HEK293 (cell line): Measurements from ENCODE around the gene KCTD10.

Source experiments
- CTCF ChIA-PET: fragments of 350-600 bp; formaldehyde crosslinking; extraction: SDS; loops from one replicate; lab custom pipeline; 2021; ENCODE audit warnings: antibody characterized with exemption; lab: Yijun Ruan, JAX
- POLR2A ChIA-PET: fragments of 300-600 bp; formaldehyde crosslinking; extraction: SDS; loops from one replicate; lab custom pipeline; 2020; ENCODE audit warnings: antibody characterized with exemption, inconsistent platforms; lab: Yijun Ruan, JAX
- H3K27ac ChIP-seq: fragments of 200-500 bp; sonication (Bioruptor generic); 2 replicates; pipeline ENCODE4 v1.5.1; 2014; ENCODE audit warnings: low read depth, low read length, control low read depth, inconsistent platforms; ENCODE audit errors: extremely low read depth
- H3K36me3 ChIP-seq, 2 experiments: fragments of 200-500 bp in 1 of 2; sonication (Bioruptor generic) in 1 of 2; 1 replicate in 1 of 2; 2 replicates in 1 of 2; pipeline ENCODE4 v1.5.1; 2014 to 2017; ENCODE audit warnings: inconsistent platforms in 2 of 2, low read length in 2 of 2; ENCODE audit not compliant: control insufficient read depth in 2 of 2, insufficient read depth in 1 of 2
- H3K4me1 ChIP-seq: fragments of 200-500 bp; sonication (Bioruptor generic); 2 replicates; pipeline ENCODE4 v1.5.1; 2014; ENCODE audit warnings: mild to moderate bottlenecking, low read length, inconsistent platforms; ENCODE audit not compliant: control insufficient read depth, insufficient read depth
- H3K4me3 ChIP-seq: 2 replicates; pipeline ENCODE4 v1.5.1; 2011; ENCODE audit warnings: low read depth, mild to moderate bottlenecking, control low read depth, low read length, moderate library complexity
- H3K9me3 ChIP-seq: fragments of 200-500 bp; sonication (Bioruptor generic); 2 replicates; pipeline ENCODE4 v1.5.1; 2014; ENCODE audit warnings: low read depth, low read length, inconsistent platforms; ENCODE audit not compliant: control insufficient read depth, insufficient read depth
- MEIS1 ChIP-seq: sonication (generic); formaldehyde crosslinking; IDR thresholded peaks from 2 replicates; pipeline ENCODE4 v1.8.1; 2022; ENCODE audit warnings: missing genetic modification reagents, mild to moderate bottlenecking, borderline replicate concordance
- REPIN1 ChIP-seq: fragments of 450-650 bp; formaldehyde crosslinking; IDR thresholded peaks from 2 replicates; pipeline ENCODE4 v1.5.1; 2017; ENCODE audit warnings: missing biosample characterization, missing genetic modification characterization, low read depth
- SP7 ChIP-seq: fragments of 450-650 bp; formaldehyde crosslinking; IDR thresholded peaks from 2 replicates; pipeline ENCODE4 v1.5.1; 2016; ENCODE audit warnings: missing biosample characterization, missing genetic modification characterization
- ZFP3 ChIP-seq: fragments of 450-650 bp; formaldehyde crosslinking; IDR thresholded peaks from 2 replicates; pipeline ENCODE4 v1.5.1; 2016; ENCODE audit warnings: low read depth, missing biosample characterization, missing genetic modification characterization
- ZNF132 ChIP-seq: fragments of 450-650 bp; formaldehyde crosslinking; IDR thresholded peaks from 2 replicates; pipeline ENCODE4 v1.5.1; 2017; ENCODE audit warnings: missing biosample characterization, missing genetic modification characterization, borderline replicate concordance
- ZNF221 ChIP-seq: fragments of 450-650 bp; formaldehyde crosslinking; IDR thresholded peaks from 2 replicates; pipeline ENCODE4 v1.5.1; 2017; ENCODE audit warnings: missing biosample characterization, missing genetic modification characterization, borderline replicate concordance
- ZNF292 ChIP-seq: fragments of 450-650 bp; formaldehyde crosslinking; IDR thresholded peaks from 2 replicates; pipeline ENCODE4 v1.5.1; 2016; ENCODE audit warnings: low read depth, missing biosample characterization, missing genetic modification characterization, borderline replicate concordance
- ZNF335 ChIP-seq: fragments of 450-650 bp; formaldehyde crosslinking; conservative IDR thresholded peaks from 2 replicates; pipeline ENCODE4 v1.5.1; 2016; ENCODE audit warnings: missing biosample characterization, missing genetic modification characterization
- ZNF530 ChIP-seq: fragments of 450-650 bp; formaldehyde crosslinking; IDR thresholded peaks from 2 replicates; pipeline ENCODE4 v1.5.1; 2016; ENCODE audit warnings: low read depth, missing biosample characterization, missing genetic modification characterization
- ZNF623 ChIP-seq: fragments of 450-650 bp; formaldehyde crosslinking; IDR thresholded peaks from 2 replicates; pipeline ENCODE4 v1.5.1; 2016; ENCODE audit warnings: missing biosample characterization, missing genetic modification characterization
- ZNF658 ChIP-seq: fragments of 450-650 bp; formaldehyde crosslinking; IDR thresholded peaks from 2 replicates; pipeline ENCODE4; 2016; ENCODE audit warnings: missing biosample characterization, missing genetic modification characterization
- ZNF785 ChIP-seq: fragments of 450-650 bp; formaldehyde crosslinking; IDR thresholded peaks from 2 replicates; pipeline ENCODE4 v1.5.1; 2016; ENCODE audit warnings: missing biosample characterization, missing genetic modification characterization
- TF ChIP-seq, protein P1 (sequence below): fragments of 450-650 bp; formaldehyde crosslinking; IDR thresholded peaks from 2 replicates; pipeline ENCODE4 v1.5.1; 2016; ENCODE audit warnings: missing biosample characterization, missing genetic modification characterization

The KCTD10 gene

DNA sequence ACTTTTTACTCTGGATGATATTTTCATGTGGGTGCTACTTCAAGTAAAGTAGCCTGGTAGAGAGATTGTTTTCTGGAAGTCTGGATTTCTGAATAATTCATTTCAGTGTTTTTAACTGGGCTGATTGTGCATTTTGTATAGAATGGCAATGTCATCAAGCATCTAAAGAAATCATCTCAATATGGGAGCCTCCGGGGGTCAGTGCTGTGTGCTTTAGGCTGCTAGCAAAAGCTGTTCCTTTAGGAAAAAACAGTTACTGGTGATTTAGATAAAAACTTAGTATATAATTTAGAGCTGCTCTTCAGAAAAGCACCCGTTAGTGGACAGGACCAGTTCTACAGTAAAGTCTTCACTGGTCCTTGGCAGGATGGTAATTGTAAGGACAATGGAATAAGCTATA, 5.4 kb upstream of the KCTD10 start:
- Histone ChIP-seq H3K9me3 (no peaks in the 10 kb centered on the region), H3K4me1 (no peaks in the 10 kb centered on the region), H3K27ac (no peak overlapping the region), H3K4me3 (no peak overlapping the region), H3K36me3 (peaks cover 28 to 48% of the 10 kb centered on the region in 2 experiments)
- no peak for TF ChIP-seq ZNF658 (tag by site-specific recombination)
- CTCF ChIA-PET, result interaction anchor here (0.5 to 1.5 kb wide), 2 partner anchors 54 to 76 kb away, joined by 3 to 4 read pairs; no protein-coding TSS in a partner anchor
- POLR2A ChIA-PET, result no interaction called here

DNA sequence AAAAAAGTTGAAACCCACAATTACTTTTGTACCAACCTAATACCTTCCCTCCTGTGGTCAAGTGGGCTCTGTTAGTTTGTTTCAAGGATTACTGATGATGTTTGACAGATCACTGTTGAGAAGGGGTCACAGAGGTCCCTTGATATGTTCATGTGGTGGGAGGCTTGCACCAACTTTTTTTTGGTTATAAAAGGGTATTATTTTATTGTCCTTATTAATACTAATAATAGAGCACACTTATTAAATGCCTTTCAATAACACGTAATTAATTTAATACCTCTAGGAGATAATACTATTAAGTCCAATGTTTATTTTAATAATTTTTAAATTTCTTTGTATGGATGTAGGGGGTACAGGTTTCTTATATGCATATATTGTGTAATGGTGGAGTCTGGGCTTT, 4.8 kb upstream of the KCTD10 start:
- Histone ChIP-seq H3K4me3 (no peak overlapping the region), H3K4me1 (no peaks in the 10 kb centered on the region), H3K27ac (no peak overlapping the region), H3K9me3 (no peaks in the 10 kb centered on the region), H3K36me3 (peaks cover 28 to 42% of the 10 kb centered on the region in 2 experiments)
- TF ChIP-seq ZNF292 (tag by site-specific recombination) (no peak), ZFP3 (tag by site-specific recombination) (no peak), ZNF132 (tag by site-specific recombination) (no peak), REPIN1 (tag by site-specific recombination) (no peak)
- ChIA-PET POLR2A (interaction anchor here (0.9 kb wide), 1 partner anchor 10 kb away, joined by 3 read pairs; no protein-coding TSS in a partner anchor), CTCF (no interaction called here)

DNA sequence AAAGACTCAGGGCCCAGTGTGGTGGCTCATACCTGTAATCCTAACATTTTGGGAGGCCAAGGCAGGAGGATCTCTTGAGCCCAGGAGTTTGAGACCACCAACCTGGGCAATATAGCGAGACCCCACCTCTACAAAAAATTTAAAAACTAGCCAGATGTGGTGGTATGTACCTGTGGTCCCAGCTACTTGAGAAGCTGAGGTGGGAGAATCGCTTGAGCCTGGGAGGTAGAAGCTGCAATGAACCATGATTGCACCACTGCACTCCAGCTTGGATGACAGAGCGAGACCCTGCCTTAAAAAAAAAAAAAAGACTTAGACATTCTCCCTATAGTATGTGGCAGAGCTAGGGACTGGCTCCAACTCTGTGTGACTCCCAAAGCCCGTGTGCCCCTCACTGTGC, 3.3 kb upstream of the KCTD10 start:
- ChIA-PET POLR2A (no interaction called here), CTCF (interaction anchor here (1.0 kb wide), 1 partner anchor 39 kb away, joined by 4 read pairs; no protein-coding TSS in a partner anchor)
- Histone ChIP-seq H3K4me1 (peaks cover 5% of the 10 kb centered on the region; the same call in 1 of the 2 replicates), H3K36me3 (peaks cover 15 to 27% of the 10 kb centered on the region in 2 experiments), H3K4me3 (no peak overlapping the region), H3K9me3 (no peaks in the 10 kb centered on the region), H3K27ac (no peak overlapping the region)
- TF ChIP-seq ZNF623 (tag by site-specific recombination), result no peak
- no peak for TF ChIP-seq ZNF335 (tag by site-specific recombination)
- no peak for TF ChIP-seq SP7 (tag by site-specific recombination)

DNA sequence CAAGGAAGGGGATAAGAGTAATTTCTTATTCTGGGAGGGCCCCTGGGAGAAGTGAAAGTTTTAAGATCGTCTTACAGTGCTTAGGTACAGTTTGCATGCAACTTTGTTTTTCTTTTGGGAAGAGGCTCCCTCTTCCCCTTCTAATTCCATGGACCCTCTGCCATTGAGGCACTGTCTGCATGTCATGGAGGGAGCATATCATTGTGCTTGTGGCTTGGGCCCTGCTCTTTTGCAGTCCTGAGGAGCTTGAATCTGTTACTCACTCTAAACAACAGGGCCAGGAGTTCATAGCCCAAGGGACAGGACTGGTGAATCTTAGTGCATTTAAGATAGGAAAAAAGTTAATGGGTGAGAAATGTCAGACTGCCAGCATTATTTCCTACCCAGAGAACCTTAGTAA, 2.7 kb upstream of the KCTD10 start:
- TF ChIP-seq MEIS1 (no peak), ZNF221 (tag by site-specific recombination) (no peak), ZNF785 (tag by site-specific recombination) (no peak), ZNF530 (tag by site-specific recombination) (no peak)
- TF ChIP-seq, protein P1, sequence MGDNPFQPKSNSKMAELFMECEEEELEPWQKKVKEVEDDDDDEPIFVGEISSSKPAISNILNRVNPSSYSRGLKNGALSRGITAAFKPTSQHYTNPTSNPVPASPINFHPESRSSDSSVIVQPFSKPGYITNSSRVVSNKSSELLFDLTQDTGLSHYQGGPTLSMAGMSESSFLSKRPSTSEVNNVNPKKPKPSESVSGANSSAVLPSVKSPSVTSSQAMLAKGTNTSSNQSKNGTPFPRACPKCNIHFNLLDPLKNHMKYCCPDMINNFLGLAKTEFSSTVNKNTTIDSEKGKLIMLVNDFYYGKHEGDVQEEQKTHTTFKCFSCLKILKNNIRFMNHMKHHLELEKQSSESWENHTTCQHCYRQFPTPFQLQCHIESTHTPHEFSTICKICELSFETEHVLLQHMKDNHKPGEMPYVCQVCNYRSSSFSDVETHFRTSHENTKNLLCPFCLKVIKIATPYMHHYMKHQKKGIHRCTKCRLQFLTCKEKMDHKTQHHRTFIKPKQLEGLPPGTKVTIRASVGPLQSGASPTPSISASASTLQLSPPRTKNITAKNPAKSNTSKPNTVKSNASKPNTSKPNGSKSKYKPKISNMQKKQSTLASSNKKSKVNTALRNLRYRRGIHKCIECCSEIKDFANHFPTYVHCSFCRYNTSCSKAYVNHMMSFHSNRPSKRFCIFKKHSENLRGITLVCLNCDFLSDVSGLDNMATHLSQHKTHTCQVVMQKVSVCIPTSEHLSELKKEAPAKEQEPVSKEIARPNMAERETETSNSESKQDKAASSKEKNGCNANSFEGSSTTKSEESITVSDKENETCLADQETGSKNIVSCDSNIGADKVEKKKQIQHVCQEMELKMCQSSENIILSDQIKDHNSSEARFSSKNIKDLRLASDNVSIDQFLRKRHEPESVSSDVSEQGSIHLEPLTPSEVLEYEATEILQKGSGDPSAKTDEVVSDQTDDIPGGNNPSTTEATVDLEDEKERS (tag by site-specific recombination), result no peak
- TF ChIP-seq, all 188 proteins: peak for 0
- ChIA-PET POLR2A (no interaction called here), CTCF (interaction anchor here (1.0 to 1.3 kb wide), 2 partner anchors 39 to 52 kb away, joined by 4 to 7 read pairs; no protein-coding TSS in a partner anchor)
- H3K36me3 ChIP-seq, result peaks cover 9 to 21% of the 10 kb centered on the region in 2 experiments
- no peak overlapping the region for H3K27ac ChIP-seq
- peaks cover 5% of the 10 kb centered on the region; the same call in 1 of the 2 replicates for H3K4me1 ChIP-seq
- no peak overlapping the region for H3K4me3 ChIP-seq
- no peaks in the 10 kb centered on the region for H3K9me3 ChIP-seq
